ENCODE measurements around the gene TMIE. TPM values are rescaled to one million over a fixed set of nuclear protein-coding genes. Genes with fewer than 3 reads are reported as not detected.

Gene TMIE
- total and polyA plus RNA-seq, 2 of the 8 experiments (the other 6 are each of a cell fraction or from before 2014, with no cell fraction given) = 0.45 to 0.67 TPM

- TF ChIP-seq SP1 (IDR thresholded peaks at IDR 0.05; ENCODE audit: low read depth, low read length) (no peak), MAFK (IDR thresholded peaks at IDR 0.05; ENCODE audit: low read depth, low read length) (no peak), HDAC6 (IDR thresholded peaks at IDR 0.05; ENCODE audit: low read depth, low read length) (no peak), CTBP2 (IDR thresholded peaks at IDR 0.05; ENCODE audit: borderline replicate concordance, insufficient read depth, insufficient read length, low read length) (no peak)
- TF ChIP-seq, protein P1, sequence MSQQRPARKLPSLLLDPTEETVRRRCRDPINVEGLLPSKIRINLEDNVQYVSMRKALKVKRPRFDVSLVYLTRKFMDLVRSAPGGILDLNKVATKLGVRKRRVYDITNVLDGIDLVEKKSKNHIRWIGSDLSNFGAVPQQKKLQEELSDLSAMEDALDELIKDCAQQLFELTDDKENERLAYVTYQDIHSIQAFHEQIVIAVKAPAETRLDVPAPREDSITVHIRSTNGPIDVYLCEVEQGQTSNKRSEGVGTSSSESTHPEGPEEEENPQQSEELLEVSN (IDR thresholded peaks at IDR 0.05) = no peak
These were observed 9.0 kb downstream of the TMIE start (continued) for GRCh38 chr3:46710229-46710628.
